ENCODE data around the gene MVP. TPM values are rescaled to one million over a fixed set of nuclear protein-coding genes. Genes with fewer than 3 reads are reported as not detected.
A peak's percentile ranks its signal among the peaks of the same experiment; 100 is the strongest.

The MVP gene
- total RNA-seq, 1 donor from 2014 or later = 111 TPM

DNA sequence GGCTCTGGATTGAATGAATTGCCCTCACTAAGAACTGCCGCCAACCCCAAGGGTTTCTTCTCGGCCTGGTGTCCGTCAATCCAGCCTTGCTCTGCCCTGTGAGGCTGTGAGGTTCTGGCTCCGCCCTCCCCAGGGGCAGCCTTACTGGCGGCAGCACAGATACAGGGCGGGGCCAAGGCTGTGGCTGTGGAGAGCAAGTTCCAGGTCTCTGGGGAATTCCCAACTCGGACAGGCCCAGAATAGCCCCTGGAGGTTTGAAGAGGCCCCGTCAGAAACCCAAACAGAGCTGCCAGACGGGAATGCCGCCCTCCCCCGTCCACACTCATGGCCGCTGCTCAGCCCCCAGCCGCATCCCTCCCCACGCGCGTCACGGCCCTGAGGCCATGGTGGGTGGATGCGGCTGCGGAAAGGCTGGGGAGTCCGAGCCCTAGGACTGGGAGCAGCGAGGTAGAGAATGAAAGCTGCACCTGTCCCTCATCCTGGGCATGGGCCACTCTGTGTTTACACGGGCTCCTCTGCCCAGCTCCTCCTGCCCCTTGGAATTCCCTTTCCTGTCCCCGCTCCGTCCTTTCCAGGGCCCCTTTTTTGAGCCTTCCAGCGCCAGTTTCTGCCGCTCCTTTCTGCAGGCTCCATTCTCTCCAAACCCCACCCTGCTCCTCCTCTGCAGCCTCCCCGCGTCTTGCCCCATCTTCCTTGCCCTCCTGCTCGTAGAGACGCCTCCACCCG, 8.9 kb upstream of the MVP start:
- Histone ChIP-seq H3K36me3 (peaks cover 0 to 20% of the 10 kb centered on the region in 2 donors), H3K27me3 (no peaks in the 10 kb centered on the region), H3K4me3 (peak overlapping the region; percentile 57 to 74), H3K4me1 (peaks cover 81% of the 10 kb centered on the region), H3K27ac (peak overlapping the region; percentile 96), H3K9me3 (no peaks in the 10 kb centered on the region)
- peak; percentile 86 to 90 for TF ChIP-seq POLR2AphosphoS5 (IDR thresholded peaks at IDR 0.05; ENCODE audit: insufficient read depth in 1 of 2, low read depth in 1 of 2)
- TF ChIP-seq, protein P1, sequence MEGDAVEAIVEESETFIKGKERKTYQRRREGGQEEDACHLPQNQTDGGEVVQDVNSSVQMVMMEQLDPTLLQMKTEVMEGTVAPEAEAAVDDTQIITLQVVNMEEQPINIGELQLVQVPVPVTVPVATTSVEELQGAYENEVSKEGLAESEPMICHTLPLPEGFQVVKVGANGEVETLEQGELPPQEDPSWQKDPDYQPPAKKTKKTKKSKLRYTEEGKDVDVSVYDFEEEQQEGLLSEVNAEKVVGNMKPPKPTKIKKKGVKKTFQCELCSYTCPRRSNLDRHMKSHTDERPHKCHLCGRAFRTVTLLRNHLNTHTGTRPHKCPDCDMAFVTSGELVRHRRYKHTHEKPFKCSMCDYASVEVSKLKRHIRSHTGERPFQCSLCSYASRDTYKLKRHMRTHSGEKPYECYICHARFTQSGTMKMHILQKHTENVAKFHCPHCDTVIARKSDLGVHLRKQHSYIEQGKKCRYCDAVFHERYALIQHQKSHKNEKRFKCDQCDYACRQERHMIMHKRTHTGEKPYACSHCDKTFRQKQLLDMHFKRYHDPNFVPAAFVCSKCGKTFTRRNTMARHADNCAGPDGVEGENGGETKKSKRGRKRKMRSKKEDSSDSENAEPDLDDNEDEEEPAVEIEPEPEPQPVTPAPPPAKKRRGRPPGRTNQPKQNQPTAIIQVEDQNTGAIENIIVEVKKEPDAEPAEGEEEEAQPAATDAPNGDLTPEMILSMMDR (IDR thresholded peaks at IDR 0.05) = no peak
- peak in 1 of 2 donors; percentile 42 for TF ChIP-seq POLR2A (IDR thresholded peaks at IDR 0.05)
- intact Hi-C loops (cut with DNase I) = loop anchor here (5.0 kb wide), 2 partner anchors 186 to 256 kb away; partner anchors contain the start of genes ALDOA, HIRIP3 and INO80E
- no peak for DNase-seq (ENCODE audit: extremely low spot score in 2 of 2)

DNA sequence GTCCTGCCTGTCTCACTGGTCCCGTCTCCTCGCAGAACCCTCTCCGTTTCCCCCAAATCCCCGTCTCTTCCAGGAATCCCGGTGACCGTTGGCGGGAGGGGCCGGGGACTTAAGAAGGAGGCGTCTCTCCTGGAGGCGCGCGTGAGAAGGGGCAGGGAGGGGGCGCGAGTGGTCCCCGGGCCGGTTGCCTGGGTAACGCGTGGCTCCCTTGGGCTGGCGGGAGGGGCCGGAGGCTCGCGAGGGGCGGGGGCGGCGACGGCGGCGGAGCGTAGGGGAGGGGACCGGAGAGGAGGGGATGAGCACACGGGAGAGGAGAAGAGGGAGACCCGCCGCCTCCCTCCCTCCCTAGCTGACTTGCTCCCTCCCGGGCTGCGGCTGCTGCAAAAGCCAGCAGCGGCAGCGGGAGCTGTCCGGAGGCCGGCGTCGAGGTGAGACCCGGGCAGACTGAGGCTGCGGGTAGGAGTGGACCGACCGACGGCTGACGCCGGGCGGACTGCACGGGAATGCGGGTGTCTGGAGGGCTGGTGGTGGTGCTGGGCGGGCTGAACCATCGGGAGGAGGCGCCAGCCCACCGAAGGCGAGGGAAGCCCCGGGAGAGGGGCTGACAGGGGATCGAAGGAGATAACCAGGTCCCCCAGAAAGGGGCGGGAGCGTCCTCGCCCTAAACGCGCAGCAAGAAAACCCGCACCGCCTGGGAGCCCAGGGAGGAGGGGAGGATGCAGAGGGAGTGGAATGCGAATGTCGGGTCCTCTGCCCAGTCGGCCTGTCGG, 8.2 kb upstream of the MVP start, which contains the start of gene PRRT2:
PRRT2 (plus strand) TSS at position 298 of the 770 bp plus-strand sequence. CDS start 862 bp downstream, outside the sequence.
- Histone ChIP-seq H3K4me1 (peaks cover 86% of the 10 kb centered on the region), H3K36me3 (peaks cover 0 to 20% of the 10 kb centered on the region in 2 donors), H3K4me3 (peak within 1 kb of the TSS; percentile 57 to 74), H3K9me3 (no peaks in the 10 kb centered on the region), H3K27ac (peak within 1 kb of the TSS; percentile 96), H3K27me3 (no peaks in the 10 kb centered on the region)
- peak in 1 of 2 donors; percentile 90 for DNase-seq (ENCODE audit: extremely low spot score in 2 of 2)
- intact Hi-C loops (cut with DNase I) = loop anchor here (5.0 kb wide), 2 partner anchors 185 to 255 kb away; partner anchors contain the start of genes ALDOA, HIRIP3 and INO80E
- TF ChIP-seq, protein P1 (IDR thresholded peaks at IDR 0.05) = no peak
- TF ChIP-seq POLR2A (IDR thresholded peaks at IDR 0.05) (peak in 1 of 2 donors; percentile 46), POLR2AphosphoS5 (IDR thresholded peaks at IDR 0.05; ENCODE audit: insufficient read depth in 1 of 2, low read depth in 1 of 2) (peak in 1 of 2 donors; percentile 71)

DNA sequence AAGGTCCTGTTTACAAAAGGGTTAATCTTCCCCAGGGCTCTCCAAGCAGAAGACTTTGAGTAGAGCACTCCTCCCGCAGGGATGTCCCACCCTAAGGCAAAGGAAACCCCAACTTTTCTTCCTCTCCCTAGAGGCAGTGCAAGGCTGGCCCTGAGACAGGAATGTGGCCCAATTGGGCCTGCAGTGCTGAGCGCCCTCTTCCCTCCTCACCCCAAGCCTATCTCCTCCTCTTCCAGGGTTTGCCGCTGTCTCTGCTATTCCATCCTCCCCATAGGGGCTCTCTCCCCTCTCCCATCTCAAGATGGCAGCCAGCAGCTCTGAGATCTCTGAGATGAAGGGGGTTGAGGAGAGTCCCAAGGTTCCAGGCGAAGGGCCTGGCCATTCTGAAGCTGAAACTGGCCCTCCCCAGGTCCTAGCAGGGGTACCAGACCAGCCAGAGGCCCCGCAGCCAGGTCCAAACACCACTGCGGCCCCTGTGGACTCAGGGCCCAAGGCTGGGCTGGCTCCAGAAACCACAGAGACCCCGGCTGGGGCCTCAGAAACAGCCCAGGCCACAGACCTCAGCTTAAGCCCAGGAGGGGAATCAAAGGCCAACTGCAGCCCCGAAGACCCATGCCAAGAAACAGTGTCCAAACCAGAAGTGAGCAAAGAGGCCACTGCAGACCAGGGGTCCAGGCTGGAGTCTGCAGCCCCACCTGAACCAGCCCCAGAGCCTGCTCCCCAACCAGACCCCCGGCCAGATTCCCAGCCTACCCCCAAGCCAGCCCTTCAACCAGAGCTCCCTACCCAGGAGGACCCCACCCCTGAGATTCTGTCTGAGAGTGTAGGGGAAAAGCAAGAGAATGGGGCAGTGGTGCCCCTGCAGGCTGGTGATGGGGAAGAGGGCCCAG, 7.3 kb upstream of the MVP start:
- intact Hi-C loops (cut with DNase I) = loop anchor here (5.0 kb wide), 2 partner anchors 184 to 254 kb away; partner anchors contain the start of genes ALDOA, HIRIP3 and INO80E
- no peaks in the 10 kb centered on the region for H3K27me3 ChIP-seq
- peak overlapping the region; percentile 57 to 74 for H3K4me3 ChIP-seq
- H3K9me3 ChIP-seq = no peaks in the 10 kb centered on the region
- H3K27ac ChIP-seq = peak overlapping the region; percentile 96
- H3K4me1 ChIP-seq = peaks cover 87% of the 10 kb centered on the region
- no peak for DNase-seq (ENCODE audit: extremely low spot score in 2 of 2)
- TF ChIP-seq POLR2AphosphoS5 (IDR thresholded peaks at IDR 0.05; ENCODE audit: insufficient read depth in 1 of 2, low read depth in 1 of 2) = no peak
- TF ChIP-seq POLR2A (IDR thresholded peaks at IDR 0.05) = no peak
- peaks cover 0 to 20% of the 10 kb centered on the region in 2 donors for H3K36me3 ChIP-seq

DNA sequence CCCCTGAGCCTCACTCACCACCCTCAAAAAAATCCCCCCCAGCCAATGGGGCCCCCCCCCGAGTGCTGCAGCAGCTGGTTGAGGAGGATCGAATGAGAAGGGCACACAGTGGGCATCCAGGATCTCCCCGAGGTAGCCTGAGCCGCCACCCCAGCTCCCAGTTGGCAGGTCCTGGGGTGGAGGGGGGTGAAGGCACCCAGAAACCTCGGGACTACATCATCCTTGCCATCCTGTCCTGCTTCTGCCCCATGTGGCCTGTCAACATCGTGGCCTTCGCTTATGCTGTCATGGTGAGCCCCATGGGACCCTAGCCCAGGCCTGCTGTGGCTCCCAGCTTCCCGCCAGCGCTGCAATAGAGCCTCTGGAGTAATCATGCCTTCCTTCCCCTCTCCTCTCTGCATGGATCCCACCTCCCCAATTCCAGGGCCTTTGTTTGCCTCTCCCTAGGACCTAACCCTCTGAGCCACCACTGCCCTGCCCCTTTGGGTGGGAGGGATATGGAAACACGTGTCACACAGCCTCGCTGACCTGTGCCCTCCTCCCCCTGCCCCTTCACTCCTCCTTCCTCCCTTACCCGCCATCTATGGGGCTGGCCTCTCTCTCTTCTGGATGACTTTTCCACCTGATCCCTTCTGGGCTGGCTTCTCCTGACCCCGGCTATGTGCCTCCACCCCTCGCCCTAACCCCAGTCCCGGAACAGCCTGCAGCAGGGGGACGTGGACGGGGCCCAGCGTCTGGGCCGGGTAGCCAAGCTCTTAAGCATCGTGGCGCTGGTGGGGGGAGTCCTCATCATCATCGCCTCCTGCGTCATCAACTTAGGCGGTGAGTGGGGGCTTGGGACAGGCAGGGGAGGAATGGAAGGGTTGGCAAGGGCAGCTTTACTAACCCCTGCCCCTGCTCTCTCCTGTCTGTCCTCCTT, 6.4 kb upstream of the MVP start:
- H3K9me3 ChIP-seq = no peaks in the 10 kb centered on the region
- intact Hi-C loops (cut with DNase I) = loop anchor here (5.0 kb wide), 2 partner anchors 183 to 253 kb away; partner anchors contain the start of genes ALDOA, HIRIP3 and INO80E
- H3K27me3 ChIP-seq = no peaks in the 10 kb centered on the region
- H3K27ac ChIP-seq = peak overlapping the region; percentile 96
- H3K4me1 ChIP-seq = peaks cover 87% of the 10 kb centered on the region
- peak overlapping the region; percentile 57 to 74 for H3K4me3 ChIP-seq
- no peak for DNase-seq (ENCODE audit: extremely low spot score in 2 of 2)
- no peak for TF ChIP-seq POLR2A (IDR thresholded peaks at IDR 0.05)
- TF ChIP-seq, protein P1 (IDR thresholded peaks at IDR 0.05) = no peak
- no peak for TF ChIP-seq POLR2AphosphoS5 (IDR thresholded peaks at IDR 0.05; ENCODE audit: insufficient read depth in 1 of 2, low read depth in 1 of 2)
- peaks cover 0 to 18% of the 10 kb centered on the region in 2 donors for H3K36me3 ChIP-seq
